Loucy (cell line): ENCODE measurements around the gene RHEBL1.

Experiments
- EZH2phosphoT487 ChIP-seq: fragments of 200-600 bp; IDR thresholded peaks from 2 replicates; pipeline ENCODE4 v1.6.1; 2018; ENCODE audit warnings: antibody characterized with exemption, mild to moderate bottlenecking, moderate library complexity, borderline replicate concordance
- TF ChIP-seq, protein P1 (sequence below): fragments of 200-600 bp; sonication (generic); conservative IDR thresholded peaks from 2 replicates; pipeline ENCODE4 v1.5.1; 2014; ENCODE audit warnings: mild to moderate bottlenecking, antibody characterized with exemption, low read length

DNA sequence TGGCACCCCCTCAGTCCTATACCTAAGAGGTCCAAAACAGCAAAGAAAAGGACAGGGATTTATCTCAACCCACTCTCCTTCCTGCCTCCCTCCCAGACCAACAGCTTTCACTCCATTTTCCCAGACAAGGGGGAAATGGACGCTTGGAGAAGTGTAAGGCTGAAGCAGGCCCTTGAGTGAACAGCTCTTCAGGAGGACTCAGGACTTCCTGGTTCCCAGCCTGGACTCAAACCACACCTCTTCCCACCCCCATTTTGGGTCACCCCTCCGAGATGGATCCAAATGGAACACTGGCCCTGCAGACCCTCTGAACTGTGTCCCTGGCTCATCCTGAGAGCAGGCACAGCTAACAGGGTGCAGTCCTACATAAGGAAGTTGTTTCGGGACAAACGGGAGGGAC is 11.9 kb downstream of the RHEBL1 start:
- TF ChIP-seq, protein P1, sequence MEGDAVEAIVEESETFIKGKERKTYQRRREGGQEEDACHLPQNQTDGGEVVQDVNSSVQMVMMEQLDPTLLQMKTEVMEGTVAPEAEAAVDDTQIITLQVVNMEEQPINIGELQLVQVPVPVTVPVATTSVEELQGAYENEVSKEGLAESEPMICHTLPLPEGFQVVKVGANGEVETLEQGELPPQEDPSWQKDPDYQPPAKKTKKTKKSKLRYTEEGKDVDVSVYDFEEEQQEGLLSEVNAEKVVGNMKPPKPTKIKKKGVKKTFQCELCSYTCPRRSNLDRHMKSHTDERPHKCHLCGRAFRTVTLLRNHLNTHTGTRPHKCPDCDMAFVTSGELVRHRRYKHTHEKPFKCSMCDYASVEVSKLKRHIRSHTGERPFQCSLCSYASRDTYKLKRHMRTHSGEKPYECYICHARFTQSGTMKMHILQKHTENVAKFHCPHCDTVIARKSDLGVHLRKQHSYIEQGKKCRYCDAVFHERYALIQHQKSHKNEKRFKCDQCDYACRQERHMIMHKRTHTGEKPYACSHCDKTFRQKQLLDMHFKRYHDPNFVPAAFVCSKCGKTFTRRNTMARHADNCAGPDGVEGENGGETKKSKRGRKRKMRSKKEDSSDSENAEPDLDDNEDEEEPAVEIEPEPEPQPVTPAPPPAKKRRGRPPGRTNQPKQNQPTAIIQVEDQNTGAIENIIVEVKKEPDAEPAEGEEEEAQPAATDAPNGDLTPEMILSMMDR = no peak
- TF ChIP-seq EZH2phosphoT487 = no peak
